Muscle layer of colon (tissue), 2 donors: Measurements from ENCODE around the gene ATG2A.

Experiments
- H3K27ac ChIP-seq: one replicate; pipeline ENCODE4 v1.7.0; 2013; ENCODE audit warnings: low read depth, mild to moderate bottlenecking, low read length, moderate library complexity
- H3K27me3 ChIP-seq, 2 donors: one replicate each; pipeline ENCODE4 v1.7.0; 2013; ENCODE audit warnings: low read length in 2 of 2, mild to moderate bottlenecking in 2 of 2; ENCODE audit not compliant: insufficient read depth in 2 of 2, control insufficient read depth in 1 of 2
- H3K36me3 ChIP-seq: one replicate; pipeline ENCODE4 v1.7.0; 2013; ENCODE audit warnings: mild to moderate bottlenecking, low read length; ENCODE audit not compliant: insufficient read depth
- H3K4me1 ChIP-seq: one replicate; pipeline ENCODE4 v1.7.0; 2013; ENCODE audit warnings: mild to moderate bottlenecking, low read length; ENCODE audit not compliant: insufficient read depth
- H3K4me3 ChIP-seq, 2 donors: one replicate each; pipeline ENCODE4 v1.7.0; 2013; ENCODE audit warnings: low read length in 2 of 2, low read depth in 1 of 2, mild to moderate bottlenecking in 1 of 2, moderate library complexity in 1 of 2
- H3K9ac ChIP-seq: one replicate; pipeline ENCODE4 v1.7.0; 2013; ENCODE audit warnings: low read length
- H3K9me3 ChIP-seq: one replicate; pipeline ENCODE4 v1.7.0; 2013; ENCODE audit warnings: mild to moderate bottlenecking, low read length
- donor health status: abdominal sarcoma.
- donor health status: Adenocarcinoma of cecum.

The ATG2A gene

DNA sequence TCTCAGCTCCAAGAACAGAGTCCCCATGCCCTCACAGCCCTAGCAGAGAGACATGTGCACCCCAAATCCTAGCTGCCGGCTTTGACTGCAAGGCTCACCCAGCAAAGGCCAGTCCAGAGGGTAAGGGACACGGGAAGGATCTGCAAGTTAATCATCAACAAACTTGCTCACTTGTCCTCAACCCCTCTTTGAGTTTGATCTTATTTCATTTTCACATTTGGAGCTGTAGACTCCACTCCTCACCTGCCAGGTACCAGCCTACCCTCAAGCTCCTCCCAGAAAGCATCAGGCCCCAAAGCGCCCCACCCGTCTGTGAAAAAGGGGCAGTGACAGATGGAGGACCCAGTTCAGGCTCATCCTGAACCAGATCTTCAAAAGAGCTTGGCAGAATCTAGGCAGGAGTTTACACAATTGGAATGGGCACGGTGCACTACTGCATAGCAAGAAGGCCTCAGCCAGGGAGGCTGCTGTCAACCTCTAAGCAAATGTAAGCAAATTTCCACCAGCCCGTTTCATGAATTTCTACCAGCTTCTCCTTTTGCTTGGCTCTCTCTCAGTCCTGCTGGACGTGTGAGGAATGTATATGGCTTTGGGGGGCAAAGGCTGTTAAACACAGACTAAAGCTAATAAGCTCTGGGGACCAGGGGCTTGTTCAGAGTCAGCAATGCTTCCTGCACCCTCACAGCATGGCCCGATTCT, 44.1 kb downstream of the ATG2A start:
- H3K27ac ChIP-seq, result peak overlapping the region; percentile 33
- no peak overlapping the region for H3K9ac ChIP-seq
- H3K9me3 ChIP-seq, result no peaks in the 10 kb centered on the region
- H3K36me3 ChIP-seq, result peaks cover 43% of the 10 kb centered on the region
- peak overlapping the region in 1 of 2 donors; percentile 13 for H3K4me3 ChIP-seq
- H3K27me3 ChIP-seq, result no peaks in the 10 kb centered on the region
- peaks cover 83% of the 10 kb centered on the region for H3K4me1 ChIP-seq

DNA sequence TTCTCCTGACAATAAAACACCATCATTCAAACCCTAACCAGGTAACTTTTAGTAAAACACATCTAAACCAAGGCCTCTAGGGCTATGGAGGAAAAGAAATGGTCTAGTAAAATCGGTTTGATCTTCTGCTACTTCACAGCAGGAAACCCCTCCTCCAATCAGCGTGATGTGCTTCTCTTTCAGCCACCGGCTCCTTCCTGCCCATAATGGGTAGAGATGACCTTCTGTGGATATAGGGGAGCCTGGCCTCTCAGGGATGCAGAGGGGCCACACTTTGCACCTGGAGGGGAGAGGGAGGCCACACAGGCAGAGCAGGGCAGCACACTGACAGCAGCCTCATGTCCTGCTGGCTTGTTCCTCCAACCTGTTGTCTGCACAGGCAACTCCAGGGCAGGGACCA, 45.5 kb downstream of the ATG2A start:
- H3K27ac ChIP-seq, result peak overlapping the region; percentile 65
- no peaks in the 10 kb centered on the region for H3K9me3 ChIP-seq
- H3K9ac ChIP-seq, result peak overlapping the region; percentile 11
- peaks cover 45% of the 10 kb centered on the region for H3K36me3 ChIP-seq
- H3K4me3 ChIP-seq, result peak overlapping the region in 1 of 2 donors; percentile 37
- H3K27me3 ChIP-seq, result no peaks in the 10 kb centered on the region
- peaks cover 84% of the 10 kb centered on the region for H3K4me1 ChIP-seq

- Histone ChIP-seq H3K9ac (peak overlapping the region; percentile 74), H3K27me3 (no peaks in the 10 kb centered on the region), H3K27ac (peak overlapping the region; percentile 96), H3K4me1 (peaks cover 82% of the 10 kb centered on the region), H3K9me3 (no peaks in the 10 kb centered on the region), H3K36me3 (peaks cover 45% of the 10 kb centered on the region), H3K4me3 (peak overlapping the region in 1 of 2 donors; percentile 37)
Measured at GRCh38 chr11:64870893-64871466, 46.0 kb downstream of the ATG2A start.

GRCh38 chr11:64870176-64870892, 46.7 kb downstream of the ATG2A start:
- Histone ChIP-seq H3K4me3 (peak overlapping the region in 1 of 2 donors; percentile 37), H3K27ac (peak overlapping the region; percentile 96), H3K27me3 (no peaks in the 10 kb centered on the region), H3K9ac (peak overlapping the region; percentile 74), H3K9me3 (no peaks in the 10 kb centered on the region), H3K4me1 (peaks cover 82% of the 10 kb centered on the region), H3K36me3 (peaks cover 45% of the 10 kb centered on the region)

- H3K9me3 ChIP-seq, result no peaks in the 10 kb centered on the region
- peak overlapping the region; percentile 96 for H3K27ac ChIP-seq
- H3K4me3 ChIP-seq, result peak overlapping the region in 1 of 2 donors; percentile 34
- peak overlapping the region; percentile 74 for H3K9ac ChIP-seq
- H3K36me3 ChIP-seq, result peaks cover 42% of the 10 kb centered on the region
- H3K4me1 ChIP-seq, result peaks cover 82% of the 10 kb centered on the region
- no peaks in the 10 kb centered on the region for H3K27me3 ChIP-seq
Measured at GRCh38 chr11:64869571-64870175, 47.3 kb downstream of the ATG2A start.

- no peaks in the 10 kb centered on the region for H3K9me3 ChIP-seq
- H3K4me3 ChIP-seq, result peak overlapping the region in 1 of 2 donors; percentile 34
- peaks cover 82% of the 10 kb centered on the region for H3K4me1 ChIP-seq
- peaks cover 36% of the 10 kb centered on the region for H3K36me3 ChIP-seq
- H3K27ac ChIP-seq, result peak overlapping the region; percentile 96
- H3K9ac ChIP-seq, result peak overlapping the region; percentile 74
- no peaks in the 10 kb centered on the region for H3K27me3 ChIP-seq
Measured at GRCh38 chr11:64868904-64869570, 48.0 kb downstream of the ATG2A start.

DNA sequence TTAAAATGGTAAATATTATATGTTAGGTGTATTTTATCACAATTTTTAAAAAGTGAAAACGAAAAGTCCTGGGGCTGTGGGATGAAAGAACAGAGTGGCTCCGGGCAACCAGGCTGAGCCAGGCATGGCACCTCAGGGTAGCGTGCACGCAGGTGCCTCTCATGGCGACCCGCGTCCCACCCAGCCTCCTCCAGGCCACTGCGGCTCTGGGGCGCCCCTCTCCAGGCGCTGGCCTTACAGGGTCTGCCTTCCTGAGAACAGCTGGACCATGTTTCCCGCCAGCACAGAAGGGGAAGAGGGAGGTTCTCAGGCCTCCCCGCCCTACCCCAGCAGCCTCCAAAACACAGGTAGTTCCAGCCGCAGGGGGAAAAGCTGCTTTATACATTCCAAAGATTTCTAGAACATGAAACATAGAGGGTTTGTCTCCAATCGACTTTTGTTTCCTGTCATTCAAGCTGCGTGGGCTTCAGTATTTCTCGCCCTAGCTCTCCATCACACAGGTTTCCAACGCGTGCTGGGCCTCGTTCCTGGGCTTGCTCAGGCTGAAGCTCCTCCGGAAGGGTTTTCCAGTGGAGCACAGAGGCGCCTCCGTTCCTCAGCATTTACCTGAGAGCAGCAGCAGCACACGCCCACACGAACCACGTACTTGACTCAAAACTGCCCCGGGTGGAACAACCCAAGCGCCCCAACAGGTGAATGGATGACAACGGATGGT, 49.1 kb downstream of the ATG2A start:
- Histone ChIP-seq H3K9me3 (no peaks in the 10 kb centered on the region), H3K4me1 (peaks cover 89% of the 10 kb centered on the region), H3K36me3 (peaks cover 29% of the 10 kb centered on the region), H3K27me3 (no peaks in the 10 kb centered on the region), H3K4me3 (no peak overlapping the region), H3K9ac (no peak overlapping the region), H3K27ac (peak overlapping the region; percentile 54)

GRCh38 chr11:64866173-64866491, 50.9 kb downstream of the ATG2A start:
- no peaks in the 10 kb centered on the region for H3K27me3 ChIP-seq
- peaks cover 87% of the 10 kb centered on the region for H3K4me1 ChIP-seq
- H3K9ac ChIP-seq, result no peak overlapping the region
- H3K4me3 ChIP-seq, result no peak overlapping the region
- peak overlapping the region; percentile 40 for H3K27ac ChIP-seq
- H3K9me3 ChIP-seq, result no peaks in the 10 kb centered on the region
- H3K36me3 ChIP-seq, result peaks cover 14% of the 10 kb centered on the region

GRCh38 chr11:64865286-64866172, 51.5 kb downstream of the ATG2A start:
- Histone ChIP-seq H3K4me1 (peaks cover 81% of the 10 kb centered on the region), H3K9ac (peak overlapping the region; percentile 93), H3K9me3 (no peaks in the 10 kb centered on the region), H3K4me3 (peak overlapping the region; percentile 24 to 42), H3K27me3 (no peaks in the 10 kb centered on the region), H3K27ac (peak overlapping the region; percentile 94), H3K36me3 (peaks cover 9% of the 10 kb centered on the region)
